ENCODE results near the gene NPM3. TPM values are rescaled to one million over a fixed set of nuclear protein-coding genes. Genes with fewer than 3 reads are reported as not detected.

NPM3 gene
- total and polyA plus RNA-seq, 2 of the 13 experiments (the other 11 are each of a cell fraction or from before 2014, with no cell fraction given) = 47.6 to 129 TPM

- Histone ChIP-seq H3K9ac (ENCODE audit: insufficient read depth, low read depth, low read length) (no peak overlapping the region), H3K27ac (ENCODE audit: extremely low read length, insufficient read depth, low read length) (no peak overlapping the region), H3K4me2 (ENCODE audit: low read depth, low read length) (no peak overlapping the region), H3K36me3 (replicated peaks in 1 of 2; ENCODE audit: control insufficient read depth in 1 of 2, insufficient read depth in 2 of 2, low read length in 2 of 2) (no peaks in the 10 kb centered on the region), H3K4me3 (replicated peaks in 1 of 3; ENCODE audit: insufficient read depth in 1 of 3, low read depth in 2 of 3, low read length in 3 of 3) (no peak overlapping the region), H3K4me1 (ENCODE audit: insufficient read depth, low read length) (no peaks in the 10 kb centered on the region), H2AFZ (ENCODE audit: low read length) (no peak overlapping the region), H4K20me1 (ENCODE audit: insufficient read depth, low read length) (no peaks in the 10 kb centered on the region), H3K9me3 (ENCODE audit: low read length) (no peaks in the 10 kb centered on the region), H3K79me2 (ENCODE audit: insufficient read depth, low read length) (no peaks in the 10 kb centered on the region), H3K27me3 (ENCODE audit: control insufficient read depth in 1 of 2, insufficient read depth in 2 of 2, low read length in 2 of 2) (peaks cover 14 to 79% of the 10 kb centered on the region in 2 experiments)
- 39% methylated on average over 7 of the region's 12 CpGs for WGBS (ENCODE audit: low lambda C conversion rate)
- TF ChIP-seq ZNF674 (CRISPR knock-in tag; IDR thresholded peaks at IDR 0.05; ENCODE audit: low read depth) = no peak
- TF ChIP-seq ZBTB2 (CRISPR knock-in tag; IDR thresholded peaks at IDR 0.05; ENCODE audit: low read depth) = no peak
- no peak for TF ChIP-seq ZNF160 (CRISPR knock-in tag; IDR thresholded peaks at IDR 0.05)
- TF ChIP-seq ZFP36L2 (CRISPR knock-in tag; IDR thresholded peaks at IDR 0.05) = no peak
- TF ChIP-seq ZNF24 (IDR thresholded peaks at IDR 0.05) = no peak
- TF ChIP-seq ZNF572 (CRISPR knock-in tag; IDR thresholded peaks at IDR 0.05) = no peak
- TF ChIP-seq RXRB (CRISPR knock-in tag; IDR thresholded peaks at IDR 0.05; ENCODE audit: borderline replicate concordance) = no peak
- TF ChIP-seq ZBTB38 (CRISPR knock-in tag; IDR thresholded peaks at IDR 0.05) = no peak
- no peak for TF ChIP-seq ZNF136 (CRISPR knock-in tag; IDR thresholded peaks at IDR 0.05; ENCODE audit: low read depth)
- TF ChIP-seq HMG20B (CRISPR knock-in tag; conservative IDR thresholded peaks at IDR 0.05) = no peak
- TF ChIP-seq MBD4 (IDR thresholded peaks at IDR 0.05; ENCODE audit: borderline replicate concordance, low read length) = no peak
- no peak for TF ChIP-seq KLF13 (CRISPR knock-in tag; IDR thresholded peaks at IDR 0.05)
- no peak for TF ChIP-seq BHLHE40 (IDR thresholded peaks at IDR 0.05; ENCODE audit: low read length)
- TF ChIP-seq RNF219 (CRISPR knock-in tag; IDR thresholded peaks at IDR 0.05) = no peak
- no peak for TF ChIP-seq ZNF839 (CRISPR knock-in tag; IDR thresholded peaks at IDR 0.05; ENCODE audit: borderline replicate concordance)
- TF ChIP-seq ZNF703 (CRISPR knock-in tag; IDR thresholded peaks at IDR 0.05; ENCODE audit: borderline replicate concordance) = no peak
- no peak for TF ChIP-seq ZNF580 (CRISPR knock-in tag; IDR thresholded peaks at IDR 0.05; ENCODE audit: borderline replicate concordance, low read depth)
- TF ChIP-seq ZNF296 (CRISPR knock-in tag; conservative IDR thresholded peaks at IDR 0.05) = no peak
- no peak for TF ChIP-seq PAX8 (CRISPR knock-in tag; IDR thresholded peaks at IDR 0.05; ENCODE audit: borderline replicate concordance)
- no peak for TF ChIP-seq FIP1L1 (IDR thresholded peaks at IDR 0.05; ENCODE audit: borderline replicate concordance, insufficient read depth, low read depth, low read length)
- FAIRE-seq = no peak
- in situ Hi-C loops (cut with HindIII; ENCODE audit: extremely low pct_ligation_motif_present, low pct_unique_long_range_greater_than_20kb) (no loop called here), intact Hi-C loops (cut with micrococcal nuclease; ENCODE audit: unreplicated experiment) (no loop called here)
- ATAC-seq = no peak
- CTCF ChIA-PET (ENCODE audit: low intra/inter-chr PET ratio, low total read pairs) = no interaction called here
- POLR2A ChIA-PET = no interaction called here
- no TSS peak for BruUV-seq (replicated peaks)
- no peak for DNase-seq (ENCODE audit: low spot score)
These were observed 16.3 kb downstream of the NPM3 start for GRCh38 chr10:101766753-101767599.

Measured in HepG2 (cell line).